NCI-H2029 (cell line): ENCODE results near the gene ZFHX3.
A peak's percentile ranks its signal among the peaks of the same experiment; 100 is the strongest.

Source experiments
- DNase-seq: peaks from one replicate; lab custom pipeline; 2025; lab: John Stamatoyannopoulos, UW

Gene ZFHX3

GRCh38 chr16:72928090-72928981, 119.6 kb downstream of the ZFHX3 start:
- no peak for DNase-seq

GRCh38 chr16:72927199-72928089, 120.5 kb downstream of the ZFHX3 start:
- peak; percentile 60 for DNase-seq

DNA sequence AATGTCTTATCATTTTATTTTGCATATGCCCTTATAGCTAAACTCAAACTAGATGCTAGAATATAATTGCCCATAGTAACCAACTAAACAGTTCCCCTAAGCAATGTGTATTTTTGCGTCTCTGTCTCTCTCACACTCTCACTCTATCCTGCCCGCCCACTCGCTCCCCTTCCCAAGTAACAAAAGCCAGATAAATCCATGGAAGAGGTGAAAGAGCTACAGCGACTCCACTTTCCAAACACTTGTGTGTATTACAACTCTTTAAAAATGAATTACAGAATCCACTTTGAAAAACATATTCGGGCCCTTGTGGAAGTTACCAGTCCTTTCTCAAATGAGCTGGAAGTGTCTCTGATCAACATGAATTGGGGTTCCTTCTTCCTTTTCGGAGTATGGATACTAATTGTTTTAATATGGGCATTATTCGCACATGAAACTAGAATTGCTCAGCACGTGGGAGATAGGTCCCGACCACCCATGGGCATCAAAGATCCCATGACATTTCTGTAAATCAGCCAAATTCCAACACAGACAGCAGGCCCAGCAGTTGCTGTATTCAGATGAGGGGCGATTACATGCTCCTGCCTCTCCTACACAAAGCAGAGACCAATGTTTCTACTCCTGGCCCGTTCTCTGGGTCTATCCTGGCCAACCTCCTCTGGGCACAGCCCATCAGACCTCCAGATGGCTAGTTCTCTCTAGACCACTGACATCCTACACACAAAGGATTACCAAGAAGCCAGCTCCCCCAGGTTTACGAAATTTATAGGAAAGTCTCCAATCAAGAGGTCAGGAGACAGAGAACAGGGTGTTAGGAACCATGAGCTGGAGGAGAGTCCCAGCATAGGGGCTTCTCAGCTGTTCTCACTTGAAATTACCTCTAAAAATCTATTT, 121.5 kb downstream of the ZFHX3 start:
- no peak for DNase-seq

GRCh38 chr16:72925631-72925979, 122.3 kb downstream of the ZFHX3 start:
- DNase-seq: no peak

- no peak for DNase-seq
These were observed 122.8 kb downstream of the ZFHX3 start for GRCh38 chr16:72924927-72925630.

- DNase-seq: no peak
These were observed 123.4 kb downstream of the ZFHX3 start for GRCh38 chr16:72924537-72924926.

DNA sequence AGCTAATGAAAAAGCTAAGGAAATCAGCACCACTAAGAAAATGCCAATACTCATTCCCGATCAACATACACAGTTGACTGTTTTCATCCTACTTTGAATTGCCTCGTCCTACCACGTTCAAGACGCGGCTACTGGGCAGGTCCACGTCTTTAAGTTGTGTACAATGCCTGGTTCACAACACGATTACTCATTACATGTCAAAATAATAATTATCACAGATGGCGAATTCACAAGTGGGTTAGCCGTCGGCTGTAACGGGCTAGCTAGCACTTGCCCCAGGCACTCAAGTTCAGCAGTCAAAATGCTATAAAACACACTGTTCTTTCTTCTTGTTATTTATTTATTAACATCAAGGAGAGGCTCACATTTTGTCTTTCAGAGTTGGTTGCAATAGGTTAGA, 124.2 kb downstream of the ZFHX3 start:
- no peak for DNase-seq

GRCh38 chr16:72922714-72923113, 125.2 kb downstream of the ZFHX3 start:
- DNase-seq: no peak

DNA sequence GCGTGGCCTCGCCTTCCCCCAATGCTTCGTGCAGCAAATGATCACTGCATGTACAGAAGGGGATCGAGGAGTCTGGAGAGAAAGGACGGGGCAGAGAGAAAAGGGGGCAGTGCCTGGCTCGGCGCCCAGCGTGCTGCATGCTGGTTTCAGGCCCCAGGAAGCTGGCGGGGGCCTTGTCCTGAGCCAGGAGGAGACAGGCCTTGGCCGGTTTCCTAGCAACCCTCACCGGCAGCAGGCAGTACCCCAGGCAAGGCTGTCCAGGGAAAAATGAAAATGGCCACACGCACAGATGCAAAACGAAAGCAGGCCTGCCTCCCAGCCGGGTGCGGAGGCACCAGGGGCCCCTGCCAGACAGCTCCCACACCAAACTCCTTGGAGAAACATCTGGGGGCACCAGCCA, 126.3 kb downstream of the ZFHX3 start:
- no peak for DNase-seq

DNA sequence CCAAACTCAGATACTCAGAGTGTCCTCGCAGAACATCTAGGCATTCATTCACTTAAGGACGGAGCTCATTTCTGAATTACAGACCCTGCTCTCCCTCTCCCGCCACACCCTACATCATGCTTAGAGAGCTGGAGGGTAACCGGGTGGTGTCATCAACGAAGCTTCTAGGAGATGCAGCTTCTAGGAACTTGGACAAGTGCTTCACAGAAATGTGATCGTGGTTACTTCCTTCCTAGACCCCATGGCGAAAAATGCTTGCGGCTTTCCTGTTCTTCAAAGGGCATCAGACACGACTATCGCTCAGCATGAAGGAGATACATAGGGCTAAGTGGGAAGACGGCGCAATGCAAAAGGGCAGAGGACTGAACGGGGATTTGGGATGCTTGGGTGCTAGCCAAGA, 126.8 kb downstream of the ZFHX3 start:
- DNase-seq: no peak

- DNase-seq: no peak
These were observed 130.9 kb downstream of the ZFHX3 start for GRCh38 chr16:72917051-72917450.

GRCh38 chr16:72915331-72915730, 132.6 kb downstream of the ZFHX3 start:
- DNase-seq: no peak

- DNase-seq: no peak
These were observed 134.4 kb downstream of the ZFHX3 start for GRCh38 chr16:72913551-72913950.

GRCh38 chr16:72911971-72912370, 136.0 kb downstream of the ZFHX3 start:
- no peak for DNase-seq

- DNase-seq: no peak
These were observed 137.1 kb downstream of the ZFHX3 start for GRCh38 chr16:72910875-72911274.

DNA sequence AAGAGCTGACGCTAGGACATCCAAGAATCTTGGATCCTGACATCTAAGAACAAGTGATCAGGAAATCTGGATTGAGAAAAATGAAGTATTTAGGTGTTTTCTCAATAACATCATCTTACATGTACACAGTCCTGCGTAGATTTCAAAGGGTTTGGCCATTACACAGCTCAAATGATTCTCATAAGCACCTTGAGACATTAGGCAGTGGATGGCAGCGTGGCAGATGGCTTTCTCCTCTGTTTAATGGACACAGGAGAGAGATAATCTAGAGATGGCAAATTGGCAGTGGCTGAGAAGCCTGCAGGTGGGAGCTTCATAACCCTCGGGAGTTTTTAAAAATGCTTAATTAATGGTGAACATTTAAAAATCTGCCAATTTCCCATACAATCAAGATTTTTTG, 137.5 kb downstream of the ZFHX3 start:
- no peak for DNase-seq

- DNase-seq: no peak
These were observed 138.7 kb downstream of the ZFHX3 start for GRCh38 chr16:72909196-72909595.

GRCh38 chr16:72908362-72909167, 139.4 kb downstream of the ZFHX3 start:
- DNase-seq: no peak

DNA sequence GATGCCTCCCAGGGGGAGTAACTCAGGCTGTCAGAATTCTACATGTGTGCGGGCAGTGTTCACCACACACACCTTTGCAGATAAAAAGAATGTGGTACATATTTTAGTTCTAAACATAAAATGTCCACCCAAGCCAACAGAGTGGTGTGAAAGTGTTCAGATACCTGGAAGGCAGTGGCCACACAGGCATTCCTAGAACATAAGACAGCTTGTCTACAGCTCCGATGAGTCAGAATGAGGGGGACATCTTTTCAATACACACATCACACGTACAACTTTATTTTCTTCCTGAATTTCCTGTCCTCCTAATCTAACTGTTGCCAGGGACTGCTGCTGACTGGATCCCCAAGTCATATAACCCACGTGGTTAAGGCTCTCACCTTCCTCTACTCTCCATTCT, 142.3 kb downstream of the ZFHX3 start:
- DNase-seq: no peak

DNA sequence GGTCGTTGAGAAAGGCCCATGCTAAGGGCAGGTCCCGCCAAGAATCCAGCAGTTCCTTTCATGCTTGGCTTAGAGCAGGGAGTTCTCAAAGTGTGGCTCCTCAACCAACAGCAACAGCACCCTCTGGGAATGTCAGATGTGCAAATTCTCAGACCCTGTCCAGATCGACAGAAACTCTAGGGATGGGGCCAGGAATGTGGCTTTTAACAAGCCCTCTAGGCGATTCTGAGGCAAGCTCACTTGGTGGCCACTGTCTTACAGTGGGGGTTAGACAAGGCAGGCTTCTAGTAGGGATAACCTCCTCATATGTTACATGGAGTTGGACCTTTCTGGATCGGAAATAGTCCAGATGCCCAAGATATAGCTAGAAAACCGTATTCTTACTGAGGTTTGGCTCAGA, 144.8 kb downstream of the ZFHX3 start:
- DNase-seq: no peak

DNA sequence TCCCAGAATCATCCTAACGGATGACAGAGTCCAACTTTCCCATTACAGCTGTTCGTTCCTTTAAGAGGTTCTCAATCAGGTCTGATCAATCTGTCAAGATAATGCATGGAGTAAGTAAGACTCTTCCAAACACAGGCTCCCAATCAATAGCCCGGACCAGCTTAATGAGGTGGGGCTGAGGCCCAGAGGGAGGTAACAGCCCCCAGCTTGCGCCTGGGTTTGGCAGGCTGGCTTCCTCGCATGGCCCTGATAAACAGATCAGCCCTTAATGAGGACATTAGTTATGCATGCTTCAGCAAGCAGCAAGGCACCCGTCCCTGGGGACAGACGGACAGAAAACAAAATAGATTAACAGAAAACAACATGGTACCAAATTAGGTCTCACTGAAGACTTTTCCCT, 145.7 kb downstream of the ZFHX3 start:
- DNase-seq: no peak
